K562 (cell line): ENCODE measurements around the gene DBI. TPM values are rescaled to one million over a fixed set of nuclear protein-coding genes. Genes with fewer than 3 reads are reported as not detected.
A peak's percentile ranks its signal among the peaks of the same experiment; 100 is the strongest.

Experiments
- ATAC-seq: fragments of 200-7000 bp; cut with Tn5 transposase; 3 replicates; pipeline ENCODE4 v1.9.1; 2020; ENCODE audit warnings: moderate library complexity
- BruUV-seq: library from RNA; stranded (reverse); fragments of 400-500 nt; replicated peaks from 2 replicates; lab custom pipeline; 2021; lab: Mats Ljungman, UMichigan
- CTCF ChIA-PET: fragments of 300-600 bp; formaldehyde crosslinking; extraction: SDS; loops from one replicate; lab custom pipeline; 2021; ENCODE audit warnings: low intra/inter-chr PET ratio; lab: Yijun Ruan, JAX
- POLR2A ChIA-PET: fragments of 300-600, 350-650 bp; sonication (Branson Sonifier 250); formaldehyde crosslinking; extraction: SDS; loops from one replicate; lab custom pipeline; 2021; ENCODE audit warnings: antibody characterized with exemption, inconsistent platforms; lab: Yijun Ruan, JAX
- DNase-seq, 4 experiments: peaks; one replicate each; pipeline versions ENCODE4 v3.0.0 to v3.0.0-alpha.2; 2011 to 2018; ENCODE audit warnings: low spot score in 3 of 4, mixed read lengths in 3 of 4; ENCODE audit errors: extremely low read depth in 1 of 4
- FAIRE-seq: peaks from 2 replicates; lab custom pipeline; 2011; peaks lifted over from hg19 to GRCh38; lab: Jason Lieb, UNC
- H2AFZ ChIP-seq: 2 replicates; pipeline ENCODE4 v1.6.0; 2011; ENCODE audit warnings: low read depth, low read length, control low read depth, inconsistent platforms
- H3K27ac ChIP-seq: fragments of 200-600 bp; 3 replicates; pipeline ENCODE4 v1.8.0; 2011; ENCODE audit warnings: low read depth, mild to moderate bottlenecking, control low read depth, inconsistent platforms, low read length, moderate library complexity, mixed read lengths; ENCODE audit errors: extremely low read depth
- H3K27me3 ChIP-seq, 2 experiments: fragments of 300-600 bp in 1 of 2; 2 replicates in 1 of 2; 3 replicates in 1 of 2; pipeline versions ENCODE4 v1.6.0 to v1.8.0; 2011; ENCODE audit warnings: inconsistent platforms in 2 of 2, low read length in 2 of 2, mild to moderate bottlenecking in 1 of 2, mixed read lengths in 1 of 2, moderate library complexity in 1 of 2; ENCODE audit not compliant: control insufficient read depth in 2 of 2, insufficient read depth in 2 of 2
- H3K36me3 ChIP-seq: fragments of 300-600 bp; 3 replicates; pipeline ENCODE4 v1.8.0; 2011; ENCODE audit warnings: mild to moderate bottlenecking, low read length, inconsistent platforms; ENCODE audit not compliant: control insufficient read depth, insufficient read depth
- H3K4me1 ChIP-seq, 2 experiments: fragments of 200-600 bp in 1 of 2; replicated peaks in 1 of 2; 2 replicates in 1 of 2; 3 replicates in 1 of 2; pipeline versions ENCODE4 v1.5.1 to v1.8.0; 2011; ENCODE audit warnings: inconsistent platforms in 2 of 2, low read length in 2 of 2, mild to moderate bottlenecking in 1 of 2, mixed read lengths in 1 of 2, moderate library complexity in 1 of 2; ENCODE audit not compliant: control insufficient read depth in 2 of 2, insufficient read depth in 2 of 2
- H3K4me2 ChIP-seq: 2 replicates; pipeline ENCODE4 v1.6.1; 2011; ENCODE audit warnings: low read length, control low read depth, inconsistent platforms, mixed read lengths; ENCODE audit not compliant: insufficient read depth
- H3K4me3 ChIP-seq: fragments of 200-600 bp; sonication (generic), shearing (Covaris generic); 2 replicates; pipeline ENCODE4 v1.5.1; 2016; ENCODE audit warnings: control low read depth, inconsistent platforms
- H3K79me2 ChIP-seq: fragments of 200-600 bp; 3 replicates; pipeline ENCODE4 v1.8.0; 2011; ENCODE audit warnings: low read length, inconsistent platforms; ENCODE audit not compliant: control insufficient read depth, insufficient read depth
- H3K9ac ChIP-seq, 2 experiments: 2 replicates each; pipeline versions ENCODE4 v1.6.0 to v1.6.1; 2011; ENCODE audit warnings: low read depth in 2 of 2, low read length in 2 of 2, control low read depth in 1 of 2, inconsistent platforms in 1 of 2, mild to moderate bottlenecking in 1 of 2, mixed read lengths in 1 of 2; ENCODE audit not compliant: insufficient read depth in 1 of 2
- H3K9me1 ChIP-seq: one replicate; pipeline ENCODE4 v1.6.0; 2011; ENCODE audit warnings: inconsistent platforms, mild to moderate bottlenecking, low read length, moderate library complexity; ENCODE audit not compliant: control insufficient read depth, insufficient read depth
- H3K9me3 ChIP-seq: replicated peaks from 2 replicates; pipeline ENCODE4 v1.5.1; 2011; ENCODE audit warnings: low read depth, low read length, inconsistent platforms; ENCODE audit not compliant: control insufficient read depth, insufficient read depth
- H4K20me1 ChIP-seq: replicated peaks from 2 replicates; pipeline ENCODE4 v1.6.1; 2011; ENCODE audit warnings: low read length, inconsistent platforms, mixed read lengths; ENCODE audit not compliant: control insufficient read depth, insufficient read depth
- MEIS2 ChIP-seq: fragments of 450-650 bp; IDR thresholded peaks from 2 replicates; pipeline ENCODE4 v1.6.1; 2014; ENCODE audit warnings: mild to moderate bottlenecking; ENCODE audit not compliant: partially characterized antibody
- SIRT6 ChIP-seq: IDR thresholded peaks from one replicate; pipeline ENCODE4 v1.6.1; 2012; ENCODE audit warnings: low read depth, mild to moderate bottlenecking, control low read depth, inconsistent platforms, low read length, moderate library complexity
- YY1 ChIP-seq, 3 experiments: IDR thresholded peaks; 2 replicates each; pipeline ENCODE4 v1.6.1; 2011; ENCODE audit warnings: low read length in 2 of 3, mild to moderate bottlenecking in 2 of 3, moderate library complexity in 2 of 3, borderline replicate concordance in 1 of 3, control low read depth in 1 of 3, low read depth in 1 of 3; ENCODE audit not compliant: insufficient read depth in 3 of 3, insufficient replicate concordance in 2 of 3, control insufficient read depth in 1 of 3, insufficient read length in 1 of 3; ENCODE audit errors: extremely low read depth in 1 of 3
- WGBS: fragments of 100-300 bp; shearing (Covaris generic); methylation state at CpG from one replicate; pipeline ENCODE4 v1.1.6; 2016; ENCODE audit warnings: low coverage, mixed read lengths; ENCODE audit not compliant: insufficient coverage; ENCODE audit errors: missing lambda C conversion rate; 5-methylcytosine and 5-hydroxymethylcytosine counted together
- in situ Hi-C: fragments of 300-500 bp; cut with MboI; formaldehyde crosslinking; loops from 4 replicates; pipeline ENCODE4 v1.15.0; 2018; ENCODE audit warnings: inconsistent platforms, mixed read lengths
- intact Hi-C: fragments of 100-400 bp; cut with micrococcal nuclease; formaldehyde crosslinking; loops from 2 replicates; pipeline ENCODE4 v1.14.2; 2022
- polyA plus RNA-seq, 8 experiments: library from polyadenylated mRNA; depleted of rRNA in 4 of 8; stranded (reverse) in 5 of 8; unstranded in 3 of 8; fragments of >200 nt; fragmentation: Nextera tagmentation in 2 of 8; fragmentation: Illumina TruSeq in 1 of 8; extraction: Ambion mirVana in 2 of 8; extraction: Trizol in 1 of 8; gene quantifications; 2 replicates each; pipeline versions ENCODE4 v1.2.1 to v1.2.3, GENCODE V29; 2011 to 2014; ENCODE audit warnings: inconsistent platforms in 1 of 8, missing spikeins in 1 of 8
- total RNA-seq, 7 experiments: library from RNA; depleted of rRNA in 6 of 7; stranded (reverse); fragments of >200 nt in 6 of 7; fragmentation: Illumina TruSeq in 2 of 7; extraction: Trizol in 2 of 7; gene quantifications; 2 replicates each; pipeline versions ENCODE4 v1.2.1 to v1.2.3, GENCODE V29; 2011 to 2021; ENCODE audit warnings: low replicate concordance in 1 of 7
- TF ChIP-seq, protein P1 (sequence below), 3 experiments: IDR thresholded peaks in 2 of 3; conservative IDR thresholded peaks in 1 of 3; 2 replicates each; pipeline ENCODE4 v1.5.1; 2011 to 2012; ENCODE audit warnings: low read length in 3 of 3, mild to moderate bottlenecking in 3 of 3, control low read depth in 2 of 3, improper control_type of control experiment in 1 of 3, inconsistent platforms in 1 of 3, low read depth in 1 of 3, mixed read lengths in 1 of 3, moderate library complexity in 1 of 3; ENCODE audit not compliant: insufficient read depth in 2 of 3

DBI gene
- total and polyA plus RNA-seq, 9 of the 15 experiments (the other 6 are each of a cell fraction or from before 2014, with no cell fraction given): 55.8 to 443 (median 194) TPM

DNA sequence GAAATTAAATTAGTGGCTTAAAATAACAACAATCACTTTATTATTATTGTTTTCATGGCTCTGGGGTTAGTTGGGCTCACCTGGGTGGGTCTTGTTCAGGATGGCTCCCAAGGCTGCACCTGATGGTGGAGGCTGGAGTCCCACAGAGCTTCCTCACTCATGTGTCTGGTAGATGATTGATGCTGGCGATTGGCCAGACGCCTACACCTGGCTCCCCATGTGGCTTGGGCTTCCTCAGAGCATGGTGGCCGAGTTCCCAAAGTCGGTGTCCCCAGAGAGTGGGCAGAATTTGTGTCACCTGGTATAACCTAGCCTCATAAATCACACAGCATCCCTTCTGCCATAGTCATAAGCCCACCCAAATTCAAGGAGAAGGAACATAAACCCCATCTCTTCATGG lies 18.2 kb downstream of the DBI start:
- no peaks in the 10 kb centered on the region for H3K9me3 ChIP-seq
- ChIA-PET CTCF (no interaction called here), POLR2A (no interaction called here)
- H3K4me3 ChIP-seq: no peak overlapping the region
- H2AFZ ChIP-seq: no peak overlapping the region
- peaks cover 0 to 8% of the 10 kb centered on the region in 2 experiments; a peak in 3 of 5 replicates for H3K4me1 ChIP-seq
- no peak overlapping the region for H3K9ac ChIP-seq
- H3K36me3 ChIP-seq: no peaks in the 10 kb centered on the region
- WGBS: 3% methylated on average over 4 of the region's 4 CpGs
- no TSS peak for BruUV-seq
- FAIRE-seq (no peak), ATAC-seq (no peak), DNase-seq (no peak)
- intact Hi-C loops: loop anchor here (5.0 kb wide), 1 partner anchor 68 kb away; no protein-coding TSS in a partner anchor
- H3K27me3 ChIP-seq: peaks cover 4 to 15% of the 10 kb centered on the region in 2 experiments; a peak in 3 of 5 replicates
- H3K4me2 ChIP-seq: no peak overlapping the region
- TF ChIP-seq SIRT6 (no peak), MEIS2 (peak; percentile 15), YY1 (IDR thresholded peaks at IDR 0.05; ENCODE audit: borderline replicate concordance in 1 of 3, control insufficient read depth in 1 of 3, extremely low read depth in 1 of 3, insufficient read depth in 3 of 3, insufficient read length in 1 of 3, insufficient replicate concordance in 2 of 3, low read depth in 1 of 3, low read length in 2 of 3) (peak in 1 of 3 experiments; percentile 38)
- TF ChIP-seq, protein P1, sequence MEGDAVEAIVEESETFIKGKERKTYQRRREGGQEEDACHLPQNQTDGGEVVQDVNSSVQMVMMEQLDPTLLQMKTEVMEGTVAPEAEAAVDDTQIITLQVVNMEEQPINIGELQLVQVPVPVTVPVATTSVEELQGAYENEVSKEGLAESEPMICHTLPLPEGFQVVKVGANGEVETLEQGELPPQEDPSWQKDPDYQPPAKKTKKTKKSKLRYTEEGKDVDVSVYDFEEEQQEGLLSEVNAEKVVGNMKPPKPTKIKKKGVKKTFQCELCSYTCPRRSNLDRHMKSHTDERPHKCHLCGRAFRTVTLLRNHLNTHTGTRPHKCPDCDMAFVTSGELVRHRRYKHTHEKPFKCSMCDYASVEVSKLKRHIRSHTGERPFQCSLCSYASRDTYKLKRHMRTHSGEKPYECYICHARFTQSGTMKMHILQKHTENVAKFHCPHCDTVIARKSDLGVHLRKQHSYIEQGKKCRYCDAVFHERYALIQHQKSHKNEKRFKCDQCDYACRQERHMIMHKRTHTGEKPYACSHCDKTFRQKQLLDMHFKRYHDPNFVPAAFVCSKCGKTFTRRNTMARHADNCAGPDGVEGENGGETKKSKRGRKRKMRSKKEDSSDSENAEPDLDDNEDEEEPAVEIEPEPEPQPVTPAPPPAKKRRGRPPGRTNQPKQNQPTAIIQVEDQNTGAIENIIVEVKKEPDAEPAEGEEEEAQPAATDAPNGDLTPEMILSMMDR (IDR thresholded peaks at IDR 0.05 in 2 of 3, conservative IDR thresholded peaks at IDR 0.05 in 1 of 3; ENCODE audit: insufficient read depth in 2 of 3, low read depth in 1 of 3, low read length in 3 of 3): no peak
- in situ Hi-C loops: no loop called here
- H3K27ac ChIP-seq: no peak overlapping the region
- H3K9me1 ChIP-seq: no peaks in the 10 kb centered on the region
- no peaks in the 10 kb centered on the region for H4K20me1 ChIP-seq
- H3K79me2 ChIP-seq: no peaks in the 10 kb centered on the region
